ENCODE data around the gene SF3A2. TPM values are rescaled to one million over a fixed set of nuclear protein-coding genes. Genes with fewer than 3 reads are reported as not detected.

Gene SF3A2
- total RNA-seq, 1 experiment from 2014 or later, result 184 TPM

DNA sequence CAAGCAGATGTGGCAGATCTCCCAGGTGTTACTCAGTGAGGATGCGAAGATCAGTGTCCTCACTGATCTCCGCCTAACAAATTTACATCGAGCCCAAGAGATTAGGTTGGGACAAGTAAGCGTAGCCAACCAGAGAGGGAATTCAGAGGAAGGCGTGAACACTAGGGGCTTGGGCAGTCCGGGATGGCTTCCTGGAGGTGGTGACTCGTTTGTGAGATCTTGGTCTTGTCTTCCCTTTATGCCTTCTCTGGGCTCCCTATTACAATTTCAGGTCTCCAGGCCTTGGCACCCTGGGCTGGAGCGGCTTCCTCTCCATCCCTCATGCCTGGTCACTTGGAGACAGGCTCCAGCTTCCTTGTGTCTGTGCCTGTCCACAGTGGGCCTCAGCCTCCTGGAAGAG, 6.2 kb downstream of the SF3A2 start (continued):
- TF ChIP-seq JAZF1 (CRISPR knock-in tag; IDR thresholded peaks at IDR 0.05) (no peak), MXD4 (CRISPR knock-in tag; IDR thresholded peaks at IDR 0.05; ENCODE audit: borderline replicate concordance) (no peak), CBFB (CRISPR knock-in tag; IDR thresholded peaks at IDR 0.05; ENCODE audit: low read depth) (no peak), GTF2I (CRISPR knock-in tag; conservative IDR thresholded peaks at IDR 0.05) (no peak), ESRRA (CRISPR knock-in tag; IDR thresholded peaks at IDR 0.05; ENCODE audit: borderline replicate concordance) (no peak), CREM (CRISPR knock-in tag; IDR thresholded peaks at IDR 0.05) (no peak), ZNF416 (CRISPR knock-in tag; IDR thresholded peaks at IDR 0.05) (no peak)
- TF ChIP-seq, protein P1, sequence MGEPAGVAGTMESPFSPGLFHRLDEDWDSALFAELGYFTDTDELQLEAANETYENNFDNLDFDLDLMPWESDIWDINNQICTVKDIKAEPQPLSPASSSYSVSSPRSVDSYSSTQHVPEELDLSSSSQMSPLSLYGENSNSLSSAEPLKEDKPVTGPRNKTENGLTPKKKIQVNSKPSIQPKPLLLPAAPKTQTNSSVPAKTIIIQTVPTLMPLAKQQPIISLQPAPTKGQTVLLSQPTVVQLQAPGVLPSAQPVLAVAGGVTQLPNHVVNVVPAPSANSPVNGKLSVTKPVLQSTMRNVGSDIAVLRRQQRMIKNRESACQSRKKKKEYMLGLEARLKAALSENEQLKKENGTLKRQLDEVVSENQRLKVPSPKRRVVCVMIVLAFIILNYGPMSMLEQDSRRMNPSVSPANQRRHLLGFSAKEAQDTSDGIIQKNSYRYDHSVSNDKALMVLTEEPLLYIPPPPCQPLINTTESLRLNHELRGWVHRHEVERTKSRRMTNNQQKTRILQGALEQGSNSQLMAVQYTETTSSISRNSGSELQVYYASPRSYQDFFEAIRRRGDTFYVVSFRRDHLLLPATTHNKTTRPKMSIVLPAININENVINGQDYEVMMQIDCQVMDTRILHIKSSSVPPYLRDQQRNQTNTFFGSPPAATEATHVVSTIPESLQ (CRISPR knock-in tag; IDR thresholded peaks at IDR 0.05), result no peak

DNA sequence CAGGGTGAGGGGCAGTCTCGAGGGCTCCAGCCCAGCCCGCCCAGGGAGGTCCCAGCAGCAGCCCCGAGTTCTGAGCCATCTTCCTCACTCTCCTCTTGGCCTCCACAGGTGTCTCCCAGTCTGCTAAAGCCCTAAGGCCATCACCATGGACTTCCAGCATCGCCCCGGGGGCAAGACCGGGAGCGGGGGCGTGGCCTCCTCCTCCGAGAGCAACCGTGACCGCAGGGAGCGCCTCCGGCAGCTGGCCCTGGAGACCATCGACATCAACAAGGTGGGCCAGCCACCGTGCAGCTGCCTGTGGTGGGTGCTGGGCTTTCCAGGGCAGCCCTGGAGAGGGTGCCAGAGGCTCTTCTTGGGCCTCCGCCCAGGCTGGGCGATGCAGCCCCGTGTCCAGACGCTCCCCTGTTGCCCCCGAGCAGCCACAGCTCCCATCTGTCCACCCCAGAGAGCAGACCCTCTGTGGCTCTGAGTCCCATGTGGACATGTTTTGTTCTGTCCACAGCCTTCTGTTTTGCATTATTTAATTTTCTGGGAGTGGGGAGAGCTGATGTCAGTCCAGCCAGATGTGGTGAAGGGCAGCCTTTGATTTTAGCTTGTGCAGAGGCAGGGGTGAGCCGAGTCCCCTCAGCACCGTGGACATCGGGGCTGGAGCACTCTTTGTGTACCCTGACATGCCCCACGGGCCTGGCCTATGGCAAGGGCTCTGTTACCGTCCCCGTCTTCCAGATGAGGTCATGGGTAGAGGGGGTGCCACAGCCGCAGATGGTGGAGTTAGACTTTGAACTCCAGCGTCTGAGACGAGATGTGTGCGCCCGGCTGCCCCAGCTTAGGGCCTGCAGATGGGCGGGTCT, 6.9 kb downstream of the SF3A2 start:
- DNase-seq (ENCODE audit: low spot score), result no peak
- TF ChIP-seq, protein P2, sequence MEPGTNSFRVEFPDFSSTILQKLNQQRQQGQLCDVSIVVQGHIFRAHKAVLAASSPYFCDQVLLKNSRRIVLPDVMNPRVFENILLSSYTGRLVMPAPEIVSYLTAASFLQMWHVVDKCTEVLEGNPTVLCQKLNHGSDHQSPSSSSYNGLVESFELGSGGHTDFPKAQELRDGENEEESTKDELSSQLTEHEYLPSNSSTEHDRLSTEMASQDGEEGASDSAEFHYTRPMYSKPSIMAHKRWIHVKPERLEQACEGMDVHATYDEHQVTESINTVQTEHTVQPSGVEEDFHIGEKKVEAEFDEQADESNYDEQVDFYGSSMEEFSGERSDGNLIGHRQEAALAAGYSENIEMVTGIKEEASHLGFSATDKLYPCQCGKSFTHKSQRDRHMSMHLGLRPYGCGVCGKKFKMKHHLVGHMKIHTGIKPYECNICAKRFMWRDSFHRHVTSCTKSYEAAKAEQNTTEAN (CRISPR knock-in tag; IDR thresholded peaks at IDR 0.05), result no peak
- TF ChIP-seq ZNF416 (CRISPR knock-in tag; IDR thresholded peaks at IDR 0.05), result no peak
- TF ChIP-seq, protein P3, sequence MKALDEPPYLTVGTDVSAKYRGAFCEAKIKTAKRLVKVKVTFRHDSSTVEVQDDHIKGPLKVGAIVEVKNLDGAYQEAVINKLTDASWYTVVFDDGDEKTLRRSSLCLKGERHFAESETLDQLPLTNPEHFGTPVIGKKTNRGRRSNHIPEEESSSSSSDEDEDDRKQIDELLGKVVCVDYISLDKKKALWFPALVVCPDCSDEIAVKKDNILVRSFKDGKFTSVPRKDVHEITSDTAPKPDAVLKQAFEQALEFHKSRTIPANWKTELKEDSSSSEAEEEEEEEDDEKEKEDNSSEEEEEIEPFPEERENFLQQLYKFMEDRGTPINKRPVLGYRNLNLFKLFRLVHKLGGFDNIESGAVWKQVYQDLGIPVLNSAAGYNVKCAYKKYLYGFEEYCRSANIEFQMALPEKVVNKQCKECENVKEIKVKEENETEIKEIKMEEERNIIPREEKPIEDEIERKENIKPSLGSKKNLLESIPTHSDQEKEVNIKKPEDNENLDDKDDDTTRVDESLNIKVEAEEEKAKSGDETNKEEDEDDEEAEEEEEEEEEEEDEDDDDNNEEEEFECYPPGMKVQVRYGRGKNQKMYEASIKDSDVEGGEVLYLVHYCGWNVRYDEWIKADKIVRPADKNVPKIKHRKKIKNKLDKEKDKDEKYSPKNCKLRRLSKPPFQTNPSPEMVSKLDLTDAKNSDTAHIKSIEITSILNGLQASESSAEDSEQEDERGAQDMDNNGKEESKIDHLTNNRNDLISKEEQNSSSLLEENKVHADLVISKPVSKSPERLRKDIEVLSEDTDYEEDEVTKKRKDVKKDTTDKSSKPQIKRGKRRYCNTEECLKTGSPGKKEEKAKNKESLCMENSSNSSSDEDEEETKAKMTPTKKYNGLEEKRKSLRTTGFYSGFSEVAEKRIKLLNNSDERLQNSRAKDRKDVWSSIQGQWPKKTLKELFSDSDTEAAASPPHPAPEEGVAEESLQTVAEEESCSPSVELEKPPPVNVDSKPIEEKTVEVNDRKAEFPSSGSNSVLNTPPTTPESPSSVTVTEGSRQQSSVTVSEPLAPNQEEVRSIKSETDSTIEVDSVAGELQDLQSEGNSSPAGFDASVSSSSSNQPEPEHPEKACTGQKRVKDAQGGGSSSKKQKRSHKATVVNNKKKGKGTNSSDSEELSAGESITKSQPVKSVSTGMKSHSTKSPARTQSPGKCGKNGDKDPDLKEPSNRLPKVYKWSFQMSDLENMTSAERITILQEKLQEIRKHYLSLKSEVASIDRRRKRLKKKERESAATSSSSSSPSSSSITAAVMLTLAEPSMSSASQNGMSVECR (CRISPR knock-in tag; IDR thresholded peaks at IDR 0.05; ENCODE audit: borderline replicate concordance), result no peak
- TF ChIP-seq ZBTB21 (CRISPR knock-in tag; IDR thresholded peaks at IDR 0.05; ENCODE audit: borderline replicate concordance), result no peak
- TF ChIP-seq ZNF671 (CRISPR knock-in tag; IDR thresholded peaks at IDR 0.05), result no peak
- no peak for TF ChIP-seq TCF7 (CRISPR knock-in tag; IDR thresholded peaks at IDR 0.05; ENCODE audit: low read depth)
- no peak for TF ChIP-seq ZNF396 (CRISPR knock-in tag; IDR thresholded peaks at IDR 0.05; ENCODE audit: borderline replicate concordance)
- no peak for TF ChIP-seq FOXP1 (CRISPR knock-in tag; IDR thresholded peaks at IDR 0.05; ENCODE audit: borderline replicate concordance)
- TF ChIP-seq IRF2 (CRISPR knock-in tag; IDR thresholded peaks at IDR 0.05; ENCODE audit: borderline replicate concordance, low read depth), result no peak
- no peak for TF ChIP-seq JUN (CRISPR knock-in tag; IDR thresholded peaks at IDR 0.05)
- TF ChIP-seq NR1H2 (CRISPR knock-in tag; IDR thresholded peaks at IDR 0.05), result no peak
- TF ChIP-seq, protein P4, sequence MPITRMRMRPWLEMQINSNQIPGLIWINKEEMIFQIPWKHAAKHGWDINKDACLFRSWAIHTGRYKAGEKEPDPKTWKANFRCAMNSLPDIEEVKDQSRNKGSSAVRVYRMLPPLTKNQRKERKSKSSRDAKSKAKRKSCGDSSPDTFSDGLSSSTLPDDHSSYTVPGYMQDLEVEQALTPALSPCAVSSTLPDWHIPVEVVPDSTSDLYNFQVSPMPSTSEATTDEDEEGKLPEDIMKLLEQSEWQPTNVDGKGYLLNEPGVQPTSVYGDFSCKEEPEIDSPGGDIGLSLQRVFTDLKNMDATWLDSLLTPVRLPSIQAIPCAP (CRISPR knock-in tag; IDR thresholded peaks at IDR 0.05), result no peak
- TF ChIP-seq ZNF121 (CRISPR knock-in tag; IDR thresholded peaks at IDR 0.05), result no peak
- no peak for TF ChIP-seq CREB1 (CRISPR knock-in tag; IDR thresholded peaks at IDR 0.05)
- no peak for TF ChIP-seq ZNF232 (CRISPR knock-in tag; IDR thresholded peaks at IDR 0.05)
- Mint-ChIP-seq H3K4me1 (peaks cover 25% of the 10 kb centered on the region), H3K27me3 (ENCODE audit: low read depth) (no peaks in the 10 kb centered on the region), H3K9me3 (no peaks in the 10 kb centered on the region), H3K36me3 (peaks cover 21% of the 10 kb centered on the region), H3K27ac (no peak overlapping the region), H3K4me3 (no peak overlapping the region)
- ATAC-seq, result no peak
- POLR2A ChIA-PET, result interaction anchor here (0.8 kb wide), 1 partner anchor 10 kb away, joined by 3 read pairs; no protein-coding TSS in a partner anchor
- CTCF ChIA-PET, result interaction anchor here (1.3 kb wide), 1 partner anchor 10 kb away, joined by 5 read pairs; no protein-coding TSS in a partner anchor
